Measurements from ENCODE around the gene HORMAD1. TPM values are rescaled to one million over a fixed set of nuclear protein-coding genes. Genes with fewer than 3 reads are reported as not detected.

Gene HORMAD1
- polyA plus RNA-seq, 3 donors, result 0.48 to 5.6 TPM; not detected in 1

DNA sequence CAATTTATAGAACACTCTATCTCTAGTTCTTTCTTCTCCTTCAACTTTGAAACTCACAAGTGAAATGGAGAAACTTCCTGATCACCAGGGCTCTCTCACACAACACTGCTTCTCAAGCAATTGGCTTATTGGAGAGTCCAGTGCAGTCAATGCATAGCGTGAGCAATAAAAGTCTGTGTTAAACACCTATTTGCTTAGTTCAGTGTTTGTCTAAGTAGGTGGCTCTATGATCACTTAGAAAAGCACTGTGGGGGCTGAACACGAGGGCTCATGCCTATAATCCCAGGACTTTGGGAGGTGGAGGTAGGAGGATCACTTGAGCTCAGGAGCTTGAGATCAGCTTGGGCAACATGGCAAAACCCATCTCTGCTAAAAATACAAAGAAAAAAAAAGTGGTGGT, 32.7 kb upstream of the HORMAD1 start:
- no peak overlapping the region for H3K4me3 Mint-ChIP-seq
- 100% methylated on average over 1 of the region's 2 CpGs for WGBS (ENCODE audit: insufficient coverage)

DNA sequence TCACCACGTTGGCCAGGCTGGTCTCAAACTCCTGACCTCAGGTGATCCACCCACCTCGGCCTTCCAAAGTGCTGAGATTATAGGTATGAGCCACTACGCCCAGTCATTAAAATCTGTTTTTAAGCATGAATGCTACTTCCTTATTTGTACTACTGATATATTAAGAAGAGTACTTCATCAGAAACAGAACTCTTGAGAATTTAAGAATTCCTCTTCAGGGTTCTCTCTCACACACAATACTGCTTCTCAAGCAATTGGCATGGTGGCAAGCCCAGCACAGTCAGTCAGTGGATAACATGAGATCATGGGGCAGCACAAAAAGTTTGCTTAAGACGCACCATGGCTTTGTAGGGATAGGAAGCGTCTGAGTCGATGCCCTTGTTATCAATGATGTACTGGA, 30.7 kb upstream of the HORMAD1 start:
- Histone ChIP-seq H3K4me1 (ENCODE audit: control insufficient read depth in 1 of 2, insufficient read depth in 2 of 2, low read length in 2 of 2) (peaks cover 5 to 12% of the 10 kb centered on the region in 2 donors), H3K27me3 (ENCODE audit: control insufficient read depth in 2 of 2, insufficient read depth in 2 of 2, low read length in 2 of 2) (no peaks in the 10 kb centered on the region), H4K20me1 (ENCODE audit: insufficient read depth, low read length) (peaks cover 99% of the 10 kb centered on the region), H3K27ac (ENCODE audit: low read depth in 1 of 2, low read length in 2 of 2) (peak overlapping the region in 1 of 2 donors; percentile 54), H3K4me2 (replicated peaks; ENCODE audit: extremely low read depth, low read length, poor library complexity, severe bottlenecking) (no peak overlapping the region), H3K36me3 (replicated peaks in 1 of 2; ENCODE audit: control insufficient read depth in 1 of 2, insufficient read depth in 2 of 2, low read length in 2 of 2) (peaks cover 98 to 100% of the 10 kb centered on the region in 2 donors), H2AFZ (ENCODE audit: insufficient read depth, low read depth, low read length, poor library complexity, severe bottlenecking) (no peak overlapping the region), H3K9ac (ENCODE audit: insufficient read depth, low read length, poor library complexity, severe bottlenecking) (no peak overlapping the region), H3K9me3 (replicated peaks in 1 of 2; ENCODE audit: control insufficient read depth in 1 of 2, insufficient read depth in 1 of 2, low read length in 2 of 2) (no peaks in the 10 kb centered on the region), H3K79me2 (ENCODE audit: insufficient read depth, low read length) (peaks cover 97% of the 10 kb centered on the region), H3K4me3 (replicated peaks in 1 of 3; ENCODE audit: low read depth in 2 of 3, low read length in 3 of 3) (no peak overlapping the region)
- DNase-seq, result no peak
- Mint-ChIP-seq H3K36me3 (peaks cover 59 to 74% of the 10 kb centered on the region in 2 donors), H3K27me3 (ENCODE audit: low read depth in 3 of 3) (peaks cover 0 to 1% (median 0%) of the 10 kb centered on the region in 3 donors), H3K27ac (peak overlapping the region in 5 of 7 donors; percentile 21 to 81 (median 35)), H3K4me1 (peaks cover 15% of the 10 kb centered on the region), H3K4me3 (no peak overlapping the region), H3K9me3 (peaks cover 0 to 2% (median 0%) of the 10 kb centered on the region in 7 donors)
- intact Hi-C loops (cut with micrococcal nuclease), result loop anchor here (10.0 kb wide), 2 partner anchors 193 to 407 kb away; no protein-coding TSS in a partner anchor
- TF ChIP-seq, protein P1, sequence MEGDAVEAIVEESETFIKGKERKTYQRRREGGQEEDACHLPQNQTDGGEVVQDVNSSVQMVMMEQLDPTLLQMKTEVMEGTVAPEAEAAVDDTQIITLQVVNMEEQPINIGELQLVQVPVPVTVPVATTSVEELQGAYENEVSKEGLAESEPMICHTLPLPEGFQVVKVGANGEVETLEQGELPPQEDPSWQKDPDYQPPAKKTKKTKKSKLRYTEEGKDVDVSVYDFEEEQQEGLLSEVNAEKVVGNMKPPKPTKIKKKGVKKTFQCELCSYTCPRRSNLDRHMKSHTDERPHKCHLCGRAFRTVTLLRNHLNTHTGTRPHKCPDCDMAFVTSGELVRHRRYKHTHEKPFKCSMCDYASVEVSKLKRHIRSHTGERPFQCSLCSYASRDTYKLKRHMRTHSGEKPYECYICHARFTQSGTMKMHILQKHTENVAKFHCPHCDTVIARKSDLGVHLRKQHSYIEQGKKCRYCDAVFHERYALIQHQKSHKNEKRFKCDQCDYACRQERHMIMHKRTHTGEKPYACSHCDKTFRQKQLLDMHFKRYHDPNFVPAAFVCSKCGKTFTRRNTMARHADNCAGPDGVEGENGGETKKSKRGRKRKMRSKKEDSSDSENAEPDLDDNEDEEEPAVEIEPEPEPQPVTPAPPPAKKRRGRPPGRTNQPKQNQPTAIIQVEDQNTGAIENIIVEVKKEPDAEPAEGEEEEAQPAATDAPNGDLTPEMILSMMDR (IDR thresholded peaks at IDR 0.05), result no peak
- WGBS (ENCODE audit: insufficient coverage), result 100% methylated on average over 3 of the region's 6 CpGs

More for the DNA sequence above, 32.7 kb upstream of the HORMAD1 start:
- TF ChIP-seq, protein P1 (IDR thresholded peaks at IDR 0.05), result no peak
- H4K20me1 ChIP-seq (ENCODE audit: insufficient read depth, low read length), result peaks cover 99% of the 10 kb centered on the region
- peak overlapping the region in 1 of 2 donors; percentile 65 for H3K27ac ChIP-seq (ENCODE audit: low read depth in 1 of 2, low read length in 2 of 2)
- H3K9ac ChIP-seq (ENCODE audit: insufficient read depth, low read length, poor library complexity, severe bottlenecking), result no peak overlapping the region
- Mint-ChIP-seq H3K27ac (peak overlapping the region in 3 of 7 donors; percentile 50 to 83 (median 66)), H3K36me3 (peaks cover 79 to 87% of the 10 kb centered on the region in 2 donors), H3K27me3 (ENCODE audit: low read depth in 3 of 3) (no peaks in the 10 kb centered on the region), H3K9me3 (peaks cover 0 to 2% (median 0%) of the 10 kb centered on the region in 7 donors), H3K4me1 (peaks cover 23% of the 10 kb centered on the region)
- intact Hi-C loops (cut with micrococcal nuclease), result loop anchor here (10.0 kb wide), 2 partner anchors 191 to 409 kb away; no protein-coding TSS in a partner anchor
- no peak overlapping the region for H3K4me3 ChIP-seq (replicated peaks in 1 of 3; ENCODE audit: low read depth in 2 of 3, low read length in 3 of 3)
- DNase-seq, result no peak
- peaks cover 98 to 100% of the 10 kb centered on the region in 2 donors for H3K36me3 ChIP-seq (replicated peaks in 1 of 2; ENCODE audit: control insufficient read depth in 1 of 2, insufficient read depth in 2 of 2, low read length in 2 of 2)
- H3K27me3 ChIP-seq (ENCODE audit: control insufficient read depth in 2 of 2, insufficient read depth in 2 of 2, low read length in 2 of 2), result no peaks in the 10 kb centered on the region
- no peaks in the 10 kb centered on the region for H3K9me3 ChIP-seq (replicated peaks in 1 of 2; ENCODE audit: control insufficient read depth in 1 of 2, insufficient read depth in 1 of 2, low read length in 2 of 2)
- no peak overlapping the region for H3K4me2 ChIP-seq (replicated peaks; ENCODE audit: extremely low read depth, low read length, poor library complexity, severe bottlenecking)
- peaks cover 6 to 21% of the 10 kb centered on the region in 2 donors for H3K4me1 ChIP-seq (ENCODE audit: control insufficient read depth in 1 of 2, insufficient read depth in 2 of 2, low read length in 2 of 2)
- H3K79me2 ChIP-seq (ENCODE audit: insufficient read depth, low read length), result peaks cover 98% of the 10 kb centered on the region
- no peak overlapping the region for H2AFZ ChIP-seq (ENCODE audit: insufficient read depth, low read depth, low read length, poor library complexity, severe bottlenecking)

Measured in CD14-positive monocyte (primary cell).